SK-N-SH treated with all-trans-retinoic acid at 6 μM for 48 hours (cell line): ENCODE measurements around the gene WDR77.

ENCODE experiments used
- TCF4 ChIP-seq: fragments of 250-450 bp; sonication (Bioruptor Pico); IDR thresholded peaks from 2 replicates; pipeline ENCODE4 v1.8.0; 2021; ENCODE audit warnings: mild to moderate bottlenecking, moderate library complexity, borderline replicate concordance
- ZC3H10 ChIP-seq: fragments of 250-450 bp; sonication (Bioruptor Pico); IDR thresholded peaks from 2 replicates; pipeline ENCODE4 v1.5.1; 2021; ENCODE audit warnings: mild to moderate bottlenecking, moderate library complexity

GRCh38 chr1:111442457-111442856 is 6.6 kb downstream of the WDR77 start:
- no peak for TF ChIP-seq TCF4 (CRISPR knock-in tag)
- no peak for TF ChIP-seq ZC3H10
